HG02678 (cell line): ENCODE results near the gene KLHL10.
"Not testable (repeated sequence)": the region's sequence is repeated elsewhere in the genome, so short reads cannot be mapped to it uniquely, and the experiment has no call there.

Experiments used
- ATAC-seq: cut with Tn5 transposase; IDR thresholded peaks from one replicate; pipeline ENCODE4 v1.9.1; 2021; ENCODE audit warnings: mild to moderate bottlenecking, moderate library complexity; ENCODE audit not compliant: unreplicated experiment

KLHL10 gene

GRCh38 chr17:41849251-41849990 is 11.8 kb downstream of the KLHL10 start:
- ATAC-seq = no peak

- not testable (repeated sequence) for ATAC-seq
These were observed 13.8 kb downstream of the KLHL10 start for GRCh38 chr17:41851382-41851781.

- ATAC-seq = no peak
These were observed 22.8 kb downstream of the KLHL10 start for GRCh38 chr17:41860254-41860931.

- ATAC-seq = no peak
These were observed 25.6 kb downstream of the KLHL10 start for GRCh38 chr17:41863074-41863848.

- ATAC-seq = peak; percentile 27
These were observed 26.8 kb downstream of the KLHL10 start for GRCh38 chr17:41864498-41864835.

- peak; percentile 91 for ATAC-seq
These were observed 27.4 kb downstream of the KLHL10 start, which contains the start of gene KLHL11 for GRCh38 chr17:41864836-41865595. KLHL11 (minus strand) TSS chr17:41865423; CDS start chr17:41865370, 53 bp downstream.

- ATAC-seq = no peak
These were observed 27.9 kb downstream of the KLHL10 start for GRCh38 chr17:41865596-41865893.

GRCh38 chr17:41868568-41868967 is 30.9 kb downstream of the KLHL10 start:
- ATAC-seq = no peak

- no peak for ATAC-seq
These were observed 31.8 kb downstream of the KLHL10 start for GRCh38 chr17:41869426-41869825.

GRCh38 chr17:41870097-41870496 is 32.5 kb downstream of the KLHL10 start:
- no peak for ATAC-seq

GRCh38 chr17:41870627-41871026 is 33.0 kb downstream of the KLHL10 start:
- no peak for ATAC-seq

- no peak for ATAC-seq
These were observed 34.2 kb downstream of the KLHL10 start for GRCh38 chr17:41871789-41872188.

- no peak for ATAC-seq
These were observed 36.1 kb downstream of the KLHL10 start for GRCh38 chr17:41873559-41874292.

- not testable (repeated sequence) for ATAC-seq
These were observed 36.7 kb downstream of the KLHL10 start for GRCh38 chr17:41874293-41874670.

- ATAC-seq = no peak
These were observed 42.5 kb downstream of the KLHL10 start for GRCh38 chr17:41880130-41880529.

- ATAC-seq = no peak
These were observed 45.1 kb downstream of the KLHL10 start for GRCh38 chr17:41882756-41883155.

GRCh38 chr17:41885733-41886132 is 48.1 kb downstream of the KLHL10 start:
- no peak for ATAC-seq

- ATAC-seq = no peak
These were observed 50.8 kb downstream of the KLHL10 start for GRCh38 chr17:41888332-41888965.

- ATAC-seq = no peak
These were observed 53.8 kb downstream of the KLHL10 start for GRCh38 chr17:41891135-41892020.
